ENCODE data around the gene MAD1L1. TPM values are rescaled to one million over a fixed set of nuclear protein-coding genes. Genes with fewer than 3 reads are reported as not detected.

Gene MAD1L1
- total and polyA plus RNA-seq, 7 experiments from 2014 or later, result 112 to 314 (median 136) TPM

DNA sequence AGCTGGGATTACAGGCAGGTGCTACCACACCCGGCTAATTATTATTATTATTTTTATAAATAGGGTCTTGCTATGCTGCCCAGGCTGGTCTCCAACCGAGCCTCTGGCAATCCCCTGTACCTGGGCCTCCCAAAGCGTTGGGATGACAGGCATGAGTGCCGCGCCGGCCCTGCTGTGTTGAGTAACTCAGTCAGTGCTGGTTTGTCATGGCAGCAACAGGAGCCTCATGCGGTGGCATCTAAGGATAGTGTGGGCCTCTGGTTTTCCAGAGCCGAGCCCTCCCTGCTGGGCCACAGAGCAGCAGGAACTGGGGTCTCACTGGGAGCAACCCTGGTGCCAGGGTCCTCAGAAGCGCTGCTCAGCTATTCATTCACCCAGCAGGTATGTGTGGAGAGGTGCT is 318.0 kb downstream of the MAD1L1 start:
- Histone ChIP-seq H3K27ac (ENCODE audit: low read depth, low read length) (no peak overlapping the region), H3K36me3 (ENCODE audit: control insufficient read depth in 2 of 3, insufficient read depth in 3 of 3, low read length in 3 of 3) (peaks cover 0 to 56% (median 0%) of the 10 kb centered on the region in 3 experiments), H3K4me1 (ENCODE audit: control insufficient read depth in 2 of 2, insufficient read depth in 2 of 2, low read length in 2 of 2) (peaks cover 6 to 23% of the 10 kb centered on the region in 2 donors), H3K27me3 (ENCODE audit: control insufficient read depth in 2 of 2, insufficient read depth in 2 of 2, low read length in 2 of 2) (no peaks in the 10 kb centered on the region), H3K4me3 (ENCODE audit: low read length) (no peak overlapping the region), H3K9me3 (ENCODE audit: control insufficient read depth in 2 of 3, low read length in 3 of 3) (no peaks in the 10 kb centered on the region)
- DNase-seq (no peak), ATAC-seq (no peak)
- intact Hi-C loops (cut with micrococcal nuclease), result no loop called here
- H3K4me1 Mint-ChIP-seq, result peaks cover 12 to 41% (median 35%) of the 10 kb centered on the region in 7 donors
- no peaks in the 10 kb centered on the region for H3K9me3 Mint-ChIP-seq
- no peak overlapping the region for H3K27ac Mint-ChIP-seq
- H3K4me3 Mint-ChIP-seq, result no peak overlapping the region
- ChIA-PET POLR2A (no interaction called here), CTCF (no interaction called here)
- peaks cover 0 to 13% (median 0%) of the 10 kb centered on the region in 5 donors for H3K36me3 Mint-ChIP-seq
- peaks cover 0 to 2% (median 0%) of the 10 kb centered on the region in 5 donors for H3K27me3 Mint-ChIP-seq

GRCh38 chr7:1914321-1914720 is 318.4 kb downstream of the MAD1L1 start:
- H3K27ac Mint-ChIP-seq, result no peak overlapping the region
- peaks cover 0 to 9% (median 0%) of the 10 kb centered on the region in 5 donors for H3K36me3 Mint-ChIP-seq
- H3K4me1 ChIP-seq (ENCODE audit: control insufficient read depth in 2 of 2, insufficient read depth in 2 of 2, low read length in 2 of 2), result peaks cover 2 to 19% of the 10 kb centered on the region in 2 donors
- H3K36me3 ChIP-seq (ENCODE audit: control insufficient read depth in 2 of 3, insufficient read depth in 3 of 3, low read length in 3 of 3), result peaks cover 0 to 60% (median 0%) of the 10 kb centered on the region in 3 experiments
- H3K9me3 Mint-ChIP-seq, result no peaks in the 10 kb centered on the region
- no peak overlapping the region for H3K27ac ChIP-seq (ENCODE audit: low read depth, low read length)
- no peaks in the 10 kb centered on the region for H3K27me3 Mint-ChIP-seq
- H3K9me3 ChIP-seq (ENCODE audit: control insufficient read depth in 2 of 3, low read length in 3 of 3), result no peaks in the 10 kb centered on the region
- no peaks in the 10 kb centered on the region for H3K27me3 ChIP-seq (ENCODE audit: control insufficient read depth in 2 of 2, insufficient read depth in 2 of 2, low read length in 2 of 2)
- POLR2A ChIA-PET, result no interaction called here
- no peak overlapping the region for H3K4me3 Mint-ChIP-seq
- H3K4me1 Mint-ChIP-seq, result peaks cover 8 to 37% (median 31%) of the 10 kb centered on the region in 7 donors
- intact Hi-C loops (cut with micrococcal nuclease), result no loop called here
- no peak for DNase-seq
- ATAC-seq, result no peak
- no peak overlapping the region for H3K4me3 ChIP-seq (ENCODE audit: low read length)
- CTCF ChIA-PET, result no interaction called here

GRCh38 chr7:1913466-1914282 is 319.1 kb downstream of the MAD1L1 start:
- Histone ChIP-seq H3K27ac (ENCODE audit: low read depth, low read length) (no peak overlapping the region), H3K4me1 (ENCODE audit: control insufficient read depth in 2 of 2, insufficient read depth in 2 of 2, low read length in 2 of 2) (peaks cover 0 to 12% of the 10 kb centered on the region in 2 donors), H3K4me3 (ENCODE audit: low read length) (no peak overlapping the region), H3K9me3 (ENCODE audit: control insufficient read depth in 2 of 3, low read length in 3 of 3) (no peaks in the 10 kb centered on the region), H3K27me3 (ENCODE audit: control insufficient read depth in 2 of 2, insufficient read depth in 2 of 2, low read length in 2 of 2) (no peaks in the 10 kb centered on the region), H3K36me3 (ENCODE audit: control insufficient read depth in 2 of 3, insufficient read depth in 3 of 3, low read length in 3 of 3) (peaks cover 0 to 66% (median 0%) of the 10 kb centered on the region in 3 experiments)
- no peak overlapping the region for H3K4me3 Mint-ChIP-seq
- intact Hi-C loops (cut with micrococcal nuclease), result no loop called here
- no peaks in the 10 kb centered on the region for H3K27me3 Mint-ChIP-seq
- CTCF ChIA-PET, result no interaction called here
- peaks cover 6 to 35% (median 27%) of the 10 kb centered on the region in 7 donors for H3K4me1 Mint-ChIP-seq
- H3K36me3 Mint-ChIP-seq, result peaks cover 0 to 9% (median 0%) of the 10 kb centered on the region in 5 donors
- H3K27ac Mint-ChIP-seq, result peak overlapping the region in 1 of 9 donors; percentile 38
- ATAC-seq (no peak), DNase-seq (no peak)
- no peaks in the 10 kb centered on the region for H3K9me3 Mint-ChIP-seq
- POLR2A ChIA-PET, result no interaction called here

GRCh38 chr7:1912593-1913465 is 319.9 kb downstream of the MAD1L1 start:
- intact Hi-C loops (cut with micrococcal nuclease), result no loop called here
- H3K27me3 Mint-ChIP-seq, result no peaks in the 10 kb centered on the region
- CTCF ChIA-PET, result no interaction called here
- no peaks in the 10 kb centered on the region for H3K9me3 Mint-ChIP-seq
- peak overlapping the region in 4 of 9 donors; percentile 22 to 62 (median 54) for H3K27ac Mint-ChIP-seq
- Histone ChIP-seq H3K9me3 (ENCODE audit: control insufficient read depth in 2 of 3, low read length in 3 of 3) (no peaks in the 10 kb centered on the region), H3K4me1 (ENCODE audit: control insufficient read depth in 2 of 2, insufficient read depth in 2 of 2, low read length in 2 of 2) (peaks cover 0 to 5% of the 10 kb centered on the region in 2 donors), H3K36me3 (ENCODE audit: control insufficient read depth in 2 of 3, insufficient read depth in 3 of 3, low read length in 3 of 3) (peaks cover 0 to 66% (median 0%) of the 10 kb centered on the region in 3 experiments), H3K27me3 (ENCODE audit: control insufficient read depth in 2 of 2, insufficient read depth in 2 of 2, low read length in 2 of 2) (no peaks in the 10 kb centered on the region), H3K27ac (ENCODE audit: low read depth, low read length) (no peak overlapping the region), H3K4me3 (ENCODE audit: low read length) (no peak overlapping the region)
- peaks cover 6 to 38% (median 27%) of the 10 kb centered on the region in 7 donors for H3K4me1 Mint-ChIP-seq
- DNase-seq (no peak), ATAC-seq (no peak)
- POLR2A ChIA-PET, result no interaction called here
- H3K36me3 Mint-ChIP-seq, result peaks cover 0 to 9% (median 0%) of the 10 kb centered on the region in 5 donors
- peak overlapping the region in 1 of 10 donors; percentile 27 for H3K4me3 Mint-ChIP-seq

DNA sequence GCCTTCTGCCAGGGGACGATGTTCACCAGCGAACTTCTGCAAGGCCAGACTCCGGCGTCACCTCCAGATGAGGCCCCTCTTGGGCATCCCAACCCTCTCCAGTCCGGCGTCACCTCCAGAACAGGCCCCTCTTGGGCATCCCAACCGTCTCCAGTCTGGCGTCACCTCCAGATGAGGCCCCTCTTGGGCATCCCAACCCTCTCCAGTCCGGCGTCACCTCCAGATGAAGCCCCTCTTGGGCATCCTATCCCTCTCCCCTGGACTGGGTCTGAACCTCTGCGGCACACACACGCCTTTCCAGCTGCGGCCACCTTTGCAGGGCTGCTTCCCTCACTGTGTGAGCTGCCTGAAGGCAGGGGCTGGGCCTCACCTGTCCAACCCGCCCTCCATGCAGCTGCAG is 321.2 kb downstream of the MAD1L1 start:
- intact Hi-C loops (cut with micrococcal nuclease), result no loop called here
- Mint-ChIP-seq H3K9me3 (no peaks in the 10 kb centered on the region), H3K27ac (peak overlapping the region in 2 of 9 donors; percentile 22 to 75), H3K27me3 (no peaks in the 10 kb centered on the region), H3K4me3 (no peak overlapping the region), H3K36me3 (peaks cover 0 to 7% (median 0%) of the 10 kb centered on the region in 5 donors), H3K4me1 (peaks cover 2 to 28% (median 18%) of the 10 kb centered on the region in 7 donors)
- Histone ChIP-seq H3K4me1 (ENCODE audit: control insufficient read depth in 2 of 2, insufficient read depth in 2 of 2, low read length in 2 of 2) (no peaks in the 10 kb centered on the region), H3K27ac (ENCODE audit: low read depth, low read length) (no peak overlapping the region), H3K9me3 (ENCODE audit: control insufficient read depth in 2 of 3, low read length in 3 of 3) (no peaks in the 10 kb centered on the region), H3K36me3 (ENCODE audit: control insufficient read depth in 2 of 3, insufficient read depth in 3 of 3, low read length in 3 of 3) (peaks cover 0 to 70% (median 0%) of the 10 kb centered on the region in 3 experiments), H3K4me3 (ENCODE audit: low read length) (no peak overlapping the region), H3K27me3 (ENCODE audit: control insufficient read depth in 2 of 2, insufficient read depth in 2 of 2, low read length in 2 of 2) (no peaks in the 10 kb centered on the region)
- CTCF ChIA-PET, result no interaction called here
- DNase-seq (no peak), ATAC-seq (no peak)
- POLR2A ChIA-PET, result no interaction called here

- ChIA-PET CTCF (no interaction called here), POLR2A (no interaction called here)
- Mint-ChIP-seq H3K4me1 (peaks cover 2 to 25% (median 12%) of the 10 kb centered on the region in 7 donors), H3K27me3 (no peaks in the 10 kb centered on the region), H3K4me3 (no peak overlapping the region), H3K27ac (peak overlapping the region in 4 of 9 donors; percentile 10 to 75 (median 62)), H3K9me3 (no peaks in the 10 kb centered on the region), H3K36me3 (peaks cover 0 to 6% (median 0%) of the 10 kb centered on the region in 5 donors)
- no peak overlapping the region for H3K27ac ChIP-seq (ENCODE audit: low read depth, low read length)
- H3K27me3 ChIP-seq (ENCODE audit: control insufficient read depth in 2 of 2, insufficient read depth in 2 of 2, low read length in 2 of 2), result no peaks in the 10 kb centered on the region
- DNase-seq (no peak), ATAC-seq (no peak)
- peaks cover 0 to 70% (median 0%) of the 10 kb centered on the region in 3 experiments for H3K36me3 ChIP-seq (ENCODE audit: control insufficient read depth in 2 of 3, insufficient read depth in 3 of 3, low read length in 3 of 3)
- no peak overlapping the region for H3K4me3 ChIP-seq (ENCODE audit: low read length)
- no peaks in the 10 kb centered on the region for H3K9me3 ChIP-seq (ENCODE audit: control insufficient read depth in 2 of 3, low read length in 3 of 3)
- H3K4me1 ChIP-seq (ENCODE audit: control insufficient read depth in 2 of 2, insufficient read depth in 2 of 2, low read length in 2 of 2), result no peaks in the 10 kb centered on the region
- intact Hi-C loops (cut with micrococcal nuclease), result no loop called here
Observed at GRCh38 chr7:1910827-1911226, 321.9 kb downstream of the MAD1L1 start.
